GM21360 (cell line): ENCODE data around the gene CAPN9.

Experiments used
- ATAC-seq: cut with Tn5 transposase; IDR thresholded peaks from one replicate; pipeline ENCODE4 v1.9.1; 2021; ENCODE audit warnings: mild to moderate bottlenecking, moderate library complexity; ENCODE audit not compliant: unreplicated experiment

The CAPN9 gene

DNA sequence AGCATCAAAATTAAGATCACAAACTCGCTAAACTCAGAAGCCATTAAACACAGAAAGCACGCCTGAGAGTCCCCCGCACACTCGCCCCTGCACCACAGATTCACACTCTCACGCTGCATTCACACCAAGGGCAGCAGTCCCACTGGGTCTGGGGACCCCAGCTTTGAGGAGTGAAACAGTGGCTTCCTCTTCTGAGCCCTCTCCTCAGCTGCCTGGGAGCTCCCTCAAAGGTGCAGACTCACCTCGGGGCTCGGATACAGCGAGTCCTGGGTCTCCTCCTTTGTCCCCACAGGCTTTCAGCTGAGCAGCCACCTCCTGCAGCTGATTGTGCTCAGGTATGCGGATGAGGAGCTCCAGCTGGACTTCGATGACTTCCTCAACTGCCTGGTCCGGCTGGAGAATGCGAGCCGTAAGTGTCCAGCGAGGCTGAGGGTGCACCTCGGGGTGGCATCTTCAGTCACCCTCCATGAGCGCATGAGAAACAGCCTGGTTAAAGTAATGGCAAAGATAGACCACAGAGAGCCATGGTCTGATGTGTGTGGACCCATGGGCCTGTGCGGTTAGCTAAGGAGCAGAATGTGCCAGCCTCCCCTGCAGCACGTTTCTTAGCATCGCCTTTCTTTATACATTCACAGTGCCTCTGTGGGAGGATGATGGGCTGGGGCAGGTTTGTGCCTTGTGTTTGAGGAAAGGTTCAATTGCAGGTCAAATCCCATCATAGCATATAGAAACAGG lies 47.9 kb downstream of the CAPN9 start:
- no peak for ATAC-seq

GRCh38 chr1:230796626-230797025 lies 49.4 kb downstream of the CAPN9 start:
- ATAC-seq, result no peak

DNA sequence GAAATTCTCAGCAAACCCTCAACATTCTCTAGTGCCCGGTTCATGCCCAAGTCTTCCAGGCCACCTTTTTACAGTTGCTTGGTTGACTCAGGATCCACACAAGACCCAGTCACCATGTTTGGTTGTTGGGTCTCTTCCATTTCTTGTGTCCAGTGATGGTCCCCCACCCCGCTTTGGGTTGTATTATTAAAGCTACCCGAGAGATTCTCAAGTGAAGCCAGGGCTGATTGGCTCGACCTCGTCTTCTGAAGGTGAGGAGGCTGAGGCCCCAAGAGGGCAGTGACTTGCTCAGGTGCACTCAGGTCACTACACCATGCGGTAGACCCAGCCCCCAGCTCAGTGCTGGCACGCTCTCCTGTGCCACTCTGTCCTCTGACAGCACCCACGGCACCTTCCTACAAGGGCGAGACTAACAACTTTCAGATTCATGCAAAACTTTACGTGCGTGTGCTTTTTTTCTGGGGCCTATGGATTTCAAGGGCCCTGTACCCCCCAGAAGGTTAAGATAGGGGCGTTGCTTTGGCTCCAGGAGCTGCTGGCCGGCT lies 50.3 kb downstream of the CAPN9 start:
- ATAC-seq, result no peak

GRCh38 chr1:230797942-230798365 lies 50.8 kb downstream of the CAPN9 start:
- ATAC-seq, result no peak

DNA sequence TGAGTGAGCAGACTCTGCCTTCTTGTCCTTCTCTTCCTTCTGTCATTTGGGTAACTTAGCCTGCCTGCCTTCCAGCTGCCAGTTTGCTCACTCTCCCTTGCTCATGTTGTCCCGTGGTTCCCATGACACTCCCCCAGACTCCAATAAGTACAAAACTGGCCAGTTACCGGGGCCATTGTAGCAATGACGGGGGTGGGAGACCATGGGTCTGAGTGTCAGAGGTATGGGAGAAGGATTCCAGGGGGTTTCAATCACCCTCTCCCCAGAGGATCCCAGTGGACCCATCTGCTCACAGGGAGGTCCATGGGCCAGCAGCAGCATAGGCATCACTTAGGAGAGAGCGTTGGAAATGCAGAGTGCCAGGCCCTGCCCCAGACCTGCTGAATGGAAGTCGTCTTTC lies 51.3 kb downstream of the CAPN9 start:
- ATAC-seq, result no peak

DNA sequence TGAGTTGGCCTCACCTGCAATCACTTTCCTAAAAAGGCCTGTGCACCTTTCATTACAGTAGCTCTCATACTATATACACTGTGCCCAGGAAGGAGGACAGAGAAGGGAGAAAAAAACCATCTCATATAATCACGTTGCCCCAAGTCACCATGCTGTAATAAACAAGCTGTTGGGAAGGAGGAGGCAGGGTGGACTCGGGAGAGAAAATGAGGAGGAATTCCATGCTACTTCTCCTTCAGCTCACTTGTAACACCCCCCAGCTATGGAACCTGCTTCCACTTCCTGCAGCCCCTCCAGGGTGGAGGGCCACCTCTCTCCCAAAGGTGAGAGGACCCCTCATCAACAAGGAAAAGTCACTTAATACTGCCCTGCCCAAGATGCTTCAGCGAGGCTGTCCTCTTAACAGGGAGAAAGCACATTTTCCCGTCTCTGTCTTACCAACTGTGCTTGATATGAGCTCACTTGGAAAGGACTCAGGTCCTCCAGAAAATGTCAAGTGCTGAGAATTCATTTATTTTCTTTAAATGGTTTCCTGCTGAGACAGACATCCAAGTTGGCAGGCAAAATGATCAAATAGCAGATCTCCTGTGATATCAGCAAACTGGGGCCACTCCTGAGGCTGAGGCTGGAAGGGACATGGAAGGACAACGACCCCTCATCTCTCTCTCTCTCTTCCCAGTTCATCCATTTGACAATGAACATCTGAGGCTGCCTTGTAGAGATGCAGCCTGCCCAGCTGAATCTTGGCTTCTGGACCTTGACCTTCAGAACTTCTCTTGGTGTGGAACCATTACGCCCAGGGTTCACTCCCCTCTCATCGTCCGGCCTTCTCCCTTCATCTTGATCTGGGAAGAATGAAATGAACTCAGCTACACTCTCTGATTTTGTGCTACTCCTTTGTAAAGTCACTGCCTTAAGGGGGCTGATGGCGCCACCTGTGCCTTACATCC lies 54.0 kb downstream of the CAPN9 start:
- no peak for ATAC-seq

GRCh38 chr1:230804396-230804795 lies 57.2 kb downstream of the CAPN9 start:
- ATAC-seq, result no peak

- ATAC-seq, result no peak
Measured at GRCh38 chr1:230806552-230806951, 59.4 kb downstream of the CAPN9 start.

GRCh38 chr1:230807029-230807428 lies 59.8 kb downstream of the CAPN9 start:
- ATAC-seq, result no peak

DNA sequence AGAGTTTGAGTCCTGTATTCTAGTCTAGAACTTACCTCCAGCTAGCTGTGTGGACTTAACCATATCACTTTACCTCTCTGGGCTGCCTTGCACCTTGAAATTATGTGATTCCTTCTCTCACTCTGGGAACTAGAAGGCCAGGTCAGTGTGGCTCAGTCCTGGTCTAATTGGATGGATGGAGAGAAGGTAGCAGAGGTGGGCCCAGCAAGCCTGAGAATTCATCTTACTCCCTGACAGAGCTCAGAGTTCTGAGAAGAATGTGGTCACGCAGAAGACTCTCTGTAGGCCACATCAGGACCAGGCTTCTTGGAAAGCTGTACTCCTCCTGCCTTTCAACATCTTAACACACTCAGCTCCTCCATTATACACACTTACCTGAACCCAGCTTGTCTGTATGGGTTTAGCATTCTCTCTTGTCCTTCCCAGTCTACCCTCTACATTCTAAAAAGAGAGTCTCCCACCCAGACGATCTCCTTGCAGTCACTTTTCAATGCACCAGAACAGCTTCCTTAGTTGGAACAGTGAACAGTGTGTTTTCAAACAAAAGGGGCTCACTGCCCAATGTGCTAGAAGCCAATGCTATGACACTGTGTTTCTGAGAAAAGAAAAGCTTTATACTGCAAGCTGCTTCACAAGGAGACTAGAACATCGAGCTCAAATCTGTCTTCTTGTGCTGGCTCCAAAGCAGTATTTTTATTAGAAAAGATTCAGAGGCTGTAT lies 60.5 kb downstream of the CAPN9 start:
- ATAC-seq, result no peak

DNA sequence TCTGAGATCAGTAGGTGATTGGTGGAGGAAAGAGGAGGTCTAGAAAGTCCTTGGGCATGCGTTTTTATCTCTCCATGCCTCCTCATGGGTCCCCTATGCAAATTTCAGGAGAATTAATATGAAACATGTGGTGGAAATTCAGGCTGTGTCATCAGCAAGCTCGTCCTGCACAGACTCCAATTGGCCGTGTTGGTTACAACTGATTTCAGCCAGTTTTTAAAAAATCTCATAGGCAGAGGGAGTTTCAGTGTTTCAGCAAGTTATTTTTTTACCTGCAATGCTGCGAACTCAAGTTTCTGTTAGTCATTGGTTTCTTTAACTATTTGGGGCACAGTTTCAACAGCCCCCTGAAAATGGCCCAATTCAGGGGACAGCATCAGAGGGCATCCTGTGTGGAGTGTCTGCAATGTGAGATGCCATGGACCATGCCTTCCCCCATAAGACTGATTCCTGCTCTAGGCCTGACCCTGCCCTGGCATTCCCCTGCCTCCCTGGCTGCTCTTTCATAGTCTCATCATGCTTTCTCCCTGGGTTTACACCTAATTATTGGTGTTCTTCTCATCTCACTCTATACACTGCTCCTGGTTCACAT lies 61.2 kb downstream of the CAPN9 start:
- ATAC-seq, result no peak

- ATAC-seq, result no peak
Measured at GRCh38 chr1:230809256-230809990, 62.2 kb downstream of the CAPN9 start.

GRCh38 chr1:230812568-230812967 lies 65.4 kb downstream of the CAPN9 start:
- ATAC-seq, result no peak

- ATAC-seq, result no peak
Measured at GRCh38 chr1:230814949-230815692, 67.9 kb downstream of the CAPN9 start.

- no peak for ATAC-seq
Measured at GRCh38 chr1:230816018-230816417, 68.8 kb downstream of the CAPN9 start.

DNA sequence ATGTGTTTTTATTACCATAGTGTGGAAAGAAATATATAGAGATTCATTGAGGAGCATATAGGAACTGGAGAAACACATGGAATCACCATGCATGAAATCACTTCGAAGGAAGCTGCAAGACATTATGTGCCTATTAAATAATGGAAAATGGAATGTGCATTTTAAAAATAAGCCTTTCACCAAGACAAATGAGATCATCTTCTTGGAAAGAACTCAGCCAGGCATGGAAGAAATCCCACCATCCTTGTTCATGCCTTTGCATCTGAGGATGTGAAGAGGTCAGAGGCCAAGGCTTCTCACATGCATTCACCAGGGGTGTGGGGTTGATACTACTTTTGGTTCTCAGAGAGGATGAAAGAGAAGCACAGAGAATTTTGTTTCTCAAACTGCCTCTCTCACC lies 71.2 kb downstream of the CAPN9 start:
- no peak for ATAC-seq

- ATAC-seq, result no peak
Measured at GRCh38 chr1:230818901-230819300, 71.7 kb downstream of the CAPN9 start.

GRCh38 chr1:230819976-230820375 lies 72.8 kb downstream of the CAPN9 start:
- ATAC-seq, result no peak

- ATAC-seq, result no peak
Measured at GRCh38 chr1:230820568-230820967, 73.4 kb downstream of the CAPN9 start.
